PC-3 (cell line): ENCODE results near the gene SUMO3. TPM values are rescaled to one million over a fixed set of nuclear protein-coding genes. Genes with fewer than 3 reads are reported as not detected.
"Not testable (repeated sequence)": the region's sequence is repeated elsewhere in the genome, so short reads cannot be mapped to it uniquely, and the experiment has no call there.

Source experiments
- ATAC-seq: fragments of 200-7000 bp; cut with Tn5 transposase; 2 replicates; pipeline ENCODE4 v1.9.1; 2020; ENCODE audit warnings: mild to moderate bottlenecking, moderate library complexity
- BruUV-seq: library from RNA; stranded (reverse); fragments of 400-500 nt; replicated peaks from 2 replicates; lab custom pipeline; 2021; lab: Mats Ljungman, UMichigan
- CTCF ChIA-PET: fragments of 300-600 bp; sonication (Branson Sonifier 250); formaldehyde crosslinking; loops from one replicate; lab custom pipeline; 2022; ENCODE audit warnings: antibody characterized with exemption; lab: Charles Lee
- POLR2A ChIA-PET: fragments of 300-600 bp; sonication (Branson Sonifier 250); formaldehyde crosslinking; loops from one replicate; lab custom pipeline; 2022; ENCODE audit warnings: antibody characterized with exemption; ENCODE audit not compliant: unreplicated experiment; lab: Charles Lee
- DNase-seq: peaks from one replicate; pipeline ENCODE4 v3.0.0-alpha.2; 2015
- H2AFZ ChIP-seq: fragments of 300-600 bp; sonication (generic); 2 replicates; pipeline ENCODE4 v1.6.0; 2016; ENCODE audit warnings: antibody characterized with exemption, low read length
- H3F3A ChIP-seq: fragments of 300-600 bp; sonication (generic); one replicate; pipeline ENCODE4 v1.6.0; 2017; ENCODE audit warnings: antibody characterized with exemption, low read length, control low read depth, mild to moderate bottlenecking; ENCODE audit not compliant: unreplicated experiment
- H3K27ac ChIP-seq: fragments of 300-600 bp; sonication (generic); 2 replicates; pipeline ENCODE4 v1.5.1; 2016; ENCODE audit warnings: mild to moderate bottlenecking, low read length
- H3K27me3 ChIP-seq: fragments of 300-600 bp; sonication (generic); 2 replicates; pipeline ENCODE4 v1.6.1; 2016; ENCODE audit warnings: low read length, mixed read lengths
- H3K36me3 ChIP-seq: fragments of 300-600 bp; sonication (generic); 2 replicates; pipeline ENCODE4 v1.6.1; 2016; ENCODE audit warnings: low read depth, mixed run types, low read length, mixed read lengths
- H3K4me1 ChIP-seq: fragments of 300-600 bp; sonication (generic); 2 replicates; pipeline ENCODE4 v1.5.1; 2016; ENCODE audit warnings: low read length; ENCODE audit not compliant: insufficient read depth
- H3K4me2 ChIP-seq: fragments of 300-600 bp; sonication (generic); 2 replicates; pipeline ENCODE4 v1.6.0; 2016; ENCODE audit warnings: low read length
- H3K4me3 ChIP-seq: fragments of 300-600 bp; sonication (generic); 2 replicates; pipeline ENCODE4 v1.5.1; 2016; ENCODE audit warnings: mild to moderate bottlenecking, low read length, mixed read lengths
- H3K79me2 ChIP-seq: fragments of 300-600 bp; sonication (generic); 2 replicates; pipeline ENCODE4 v1.6.1; 2017; ENCODE audit warnings: low read length, mixed read lengths
- H3K9ac ChIP-seq: fragments of 300-600 bp; sonication (generic); 2 replicates; pipeline ENCODE4 v1.6.0; 2016; ENCODE audit warnings: mild to moderate bottlenecking, low read length
- H3K9me2 ChIP-seq: fragments of 300-600 bp; sonication (generic); replicated peaks from 2 replicates; pipeline ENCODE4 v1.6.1; 2016; ENCODE audit warnings: mixed run types, low read length, mixed read lengths
- H3K9me3 ChIP-seq: fragments of 300-600 bp; sonication (generic); 2 replicates; pipeline ENCODE4 v1.6.1; 2016; ENCODE audit warnings: low read length, mixed read lengths
- H4K20me1 ChIP-seq: fragments of 300-600 bp; sonication (generic); 2 replicates; pipeline ENCODE4 v1.6.1; 2016; ENCODE audit warnings: low read length, mixed read lengths
- CTCF ChIP-seq: fragments of 300-600 bp; sonication (generic); conservative IDR thresholded peaks from 2 replicates; pipeline ENCODE4 v1.5.1; 2017; ENCODE audit warnings: antibody characterized with exemption, low read depth, mild to moderate bottlenecking, low read length
- EZH2 ChIP-seq: fragments of 300-600 bp; sonication (generic); IDR thresholded peaks from one replicate; pipeline ENCODE4 v1.6.1; 2017; ENCODE audit warnings: antibody characterized with exemption, mild to moderate bottlenecking, low read length; ENCODE audit not compliant: unreplicated experiment
- EZH2phosphoT487 ChIP-seq: fragments of 300-600 bp; sonication (generic); IDR thresholded peaks from 2 replicates; pipeline ENCODE4 v1.6.1; 2018; ENCODE audit warnings: mild to moderate bottlenecking, antibody characterized with exemption, low read length, borderline replicate concordance
- intact Hi-C: fragments of 100-400 bp; cut with micrococcal nuclease; formaldehyde crosslinking; loops from 2 replicates; pipeline ENCODE4 v1.9.0; 2023
- total RNA-seq: library from RNA; depleted of rRNA; stranded (reverse); fragments of >200 nt; gene quantifications from 2 replicates; pipeline ENCODE4 v1.2.3, GENCODE V29; 2014

Gene SUMO3
- total RNA-seq, 1 experiment from 2014 or later: 242 TPM

- Histone ChIP-seq H3K4me3 (no peak overlapping the region), H3K79me2 (no peaks in the 10 kb centered on the region), H3K9me2 (no peaks in the 10 kb centered on the region), H3K27ac (no peak overlapping the region), H3K9ac (no peak overlapping the region), H3K4me2 (no peak overlapping the region), H4K20me1 (no peaks in the 10 kb centered on the region), H3K9me3 (no peaks in the 10 kb centered on the region), H3K27me3 (no peaks in the 10 kb centered on the region), H3F3A (no peaks in the 10 kb centered on the region), H2AFZ (no peak overlapping the region), H3K4me1 (no peaks in the 10 kb centered on the region), H3K36me3 (no peaks in the 10 kb centered on the region)
- ATAC-seq (no peak), DNase-seq (no peak)
- no TSS peak for BruUV-seq
- POLR2A ChIA-PET: no interaction called here
- CTCF ChIA-PET: no interaction called here
- TF ChIP-seq CTCF (no peak), EZH2phosphoT487 (no peak), EZH2 (no peak)
- intact Hi-C loops: no loop called here
Measured at GRCh38 chr21:44834951-44835646, 17.2 kb upstream of the SUMO3 start.

GRCh38 chr21:44834231-44834950 lies 16.5 kb upstream of the SUMO3 start:
- no peak for DNase-seq
- H3K36me3 ChIP-seq: no peaks in the 10 kb centered on the region
- intact Hi-C loops: no loop called here
- H3K4me3 ChIP-seq: no peak overlapping the region
- ChIA-PET POLR2A (no interaction called here), CTCF (no interaction called here)
- no peak overlapping the region for H3K9ac ChIP-seq
- TF ChIP-seq CTCF (no peak), EZH2 (no peak), EZH2phosphoT487 (no peak)
- H3K9me3 ChIP-seq: no peaks in the 10 kb centered on the region
- no peaks in the 10 kb centered on the region for H4K20me1 ChIP-seq
- ATAC-seq: no peak
- no peaks in the 10 kb centered on the region for H3K9me2 ChIP-seq
- H2AFZ ChIP-seq: no peak overlapping the region
- no TSS peak for BruUV-seq
- H3K4me1 ChIP-seq: no peaks in the 10 kb centered on the region
- H3K27ac ChIP-seq: no peak overlapping the region
- H3F3A ChIP-seq: no peaks in the 10 kb centered on the region
- no peak overlapping the region for H3K4me2 ChIP-seq
- H3K79me2 ChIP-seq: no peaks in the 10 kb centered on the region
- H3K27me3 ChIP-seq: no peaks in the 10 kb centered on the region

- intact Hi-C loops: no loop called here
- no TSS peak for BruUV-seq
- Histone ChIP-seq H3K4me3 (no peak overlapping the region), H3F3A (no peaks in the 10 kb centered on the region), H3K4me2 (no peak overlapping the region), H3K9ac (no peak overlapping the region), H4K20me1 (no peaks in the 10 kb centered on the region), H3K9me3 (peaks cover 4% of the 10 kb centered on the region; the same call in 1 of the 2 replicates), H3K9me2 (no peaks in the 10 kb centered on the region), H3K36me3 (no peaks in the 10 kb centered on the region), H3K79me2 (no peaks in the 10 kb centered on the region), H2AFZ (no peak overlapping the region), H3K27me3 (no peaks in the 10 kb centered on the region), H3K27ac (no peak overlapping the region), H3K4me1 (no peaks in the 10 kb centered on the region)
- no peak for TF ChIP-seq EZH2
- TF ChIP-seq CTCF: no peak
- TF ChIP-seq EZH2phosphoT487: no peak
- POLR2A ChIA-PET: no interaction called here
- DNase-seq (no peak), ATAC-seq (no peak)
- CTCF ChIA-PET: no interaction called here
Measured at GRCh38 chr21:44833663-44834062, 15.8 kb upstream of the SUMO3 start.

GRCh38 chr21:44832516-44833255 lies 14.8 kb upstream of the SUMO3 start:
- ATAC-seq, POLR2A ChIA-PET, BruUV-seq, H3K36me3 ChIP-seq, H3K27me3 ChIP-seq, H4K20me1 ChIP-seq, intact Hi-C loops, DNase-seq, H3K9ac ChIP-seq, H3K4me2 ChIP-seq, H3K4me1 ChIP-seq, H3K27ac ChIP-seq, H3K4me3 ChIP-seq, H3K79me2 ChIP-seq, H2AFZ ChIP-seq, CTCF ChIA-PET, H3F3A ChIP-seq, H3K9me2 ChIP-seq: not testable (repeated sequence)
- peaks cover 14% of the 10 kb centered on the region; the same call in 1 of the 2 replicates for H3K9me3 ChIP-seq
